HCEC 1CT (cell line): ENCODE measurements around the gene GPR160.
A peak's percentile ranks its signal among the peaks of the same experiment; 100 is the strongest.

Source experiments
- DNase-seq: peaks from one replicate; pipeline ENCODE4 v3.0.0-alpha.2; 2017

The GPR160 gene

DNA sequence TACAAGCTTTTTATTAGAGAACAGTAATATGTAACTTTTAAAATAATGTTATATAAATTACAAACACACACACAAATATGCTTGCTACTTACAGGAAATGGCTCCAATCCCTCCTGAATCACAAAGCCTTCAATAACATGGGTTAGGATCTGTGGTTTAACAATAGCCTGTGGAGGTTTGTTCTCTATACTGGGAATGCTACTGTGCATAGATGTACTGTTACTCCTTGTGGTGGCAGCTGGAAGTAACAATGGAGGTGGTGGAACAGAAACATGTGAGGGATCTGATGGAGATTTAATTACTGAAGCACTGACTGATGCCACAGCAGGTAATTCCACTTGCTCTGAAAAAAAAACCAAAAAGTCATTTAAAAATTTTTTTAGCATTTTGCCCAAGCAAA, 79.3 kb downstream of the GPR160 start:
- DNase-seq: peak; percentile 11

DNA sequence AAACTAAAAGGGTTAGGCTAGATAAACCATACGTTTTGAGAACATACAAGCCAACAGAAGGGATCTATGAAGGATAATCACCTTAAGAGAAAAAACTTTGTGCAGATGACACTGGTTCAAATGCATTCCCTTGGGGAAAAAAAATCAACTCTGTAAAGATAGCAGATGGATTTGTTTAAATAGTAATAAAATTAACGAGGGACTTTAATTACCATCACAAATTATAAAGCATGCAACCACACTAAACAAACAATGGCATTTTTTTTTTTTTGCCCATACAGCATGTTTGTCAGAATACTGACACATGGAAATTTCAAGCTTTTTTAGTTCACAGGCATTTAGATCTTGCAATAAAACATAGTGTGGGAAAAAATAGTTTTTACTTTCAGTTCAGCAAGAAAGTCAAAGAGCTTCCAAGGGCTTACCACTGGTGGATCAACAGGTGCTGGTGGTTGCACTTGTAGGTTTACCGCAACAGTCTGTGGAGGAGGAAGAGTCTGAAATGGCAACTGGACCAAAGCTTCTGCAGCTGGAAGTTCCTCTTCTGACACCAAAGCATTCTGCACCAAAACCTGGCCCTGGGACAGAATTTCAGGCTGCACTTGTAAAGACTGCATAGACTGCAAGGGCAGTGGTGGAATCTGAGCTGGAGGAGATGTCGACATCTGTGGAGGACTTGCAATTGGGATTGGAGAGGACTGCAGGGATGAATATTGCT, 90.6 kb downstream of the GPR160 start:
- no peak for DNase-seq

DNA sequence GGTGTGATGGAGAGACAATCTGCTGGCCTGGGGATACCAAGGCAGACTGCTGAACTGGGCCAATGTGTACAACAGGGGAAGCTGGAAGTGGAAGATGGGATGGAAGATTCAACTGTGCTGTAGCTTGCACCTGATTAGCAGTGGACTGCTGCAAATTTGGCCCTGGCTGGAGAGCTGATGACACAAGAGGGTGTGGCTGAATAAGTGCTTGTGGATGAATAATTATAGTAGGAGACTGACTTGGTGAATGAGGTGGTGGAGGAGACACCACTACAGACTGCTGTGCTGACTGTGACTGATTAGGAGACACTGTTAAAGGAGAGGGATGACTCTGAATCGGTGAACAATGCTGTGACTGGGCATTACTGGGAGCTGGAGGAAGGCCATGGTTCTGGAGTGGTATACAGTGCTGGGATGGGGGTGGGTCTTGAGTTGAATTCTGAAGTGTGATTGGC, 91.2 kb downstream of the GPR160 start:
- peak; percentile 31 for DNase-seq

DNA sequence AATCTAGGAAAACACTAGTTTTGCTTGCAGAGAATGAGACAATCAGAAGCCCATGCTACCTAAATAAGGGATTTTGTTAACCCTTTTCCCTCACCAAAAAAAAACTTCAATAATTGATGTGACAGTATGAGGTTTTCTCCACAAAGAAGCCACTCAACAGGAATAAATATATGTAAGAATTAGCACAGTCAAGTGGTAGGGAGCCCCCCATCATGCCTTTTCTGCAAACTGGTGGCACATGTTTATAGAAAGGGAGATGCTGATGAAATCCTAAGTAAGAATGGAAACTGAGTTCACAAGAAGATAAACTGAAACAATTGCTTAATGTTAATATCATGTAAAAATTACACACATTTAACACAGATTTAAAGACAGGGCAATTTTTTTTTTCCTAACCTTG, 92.7 kb downstream of the GPR160 start:
- no peak for DNase-seq

DNA sequence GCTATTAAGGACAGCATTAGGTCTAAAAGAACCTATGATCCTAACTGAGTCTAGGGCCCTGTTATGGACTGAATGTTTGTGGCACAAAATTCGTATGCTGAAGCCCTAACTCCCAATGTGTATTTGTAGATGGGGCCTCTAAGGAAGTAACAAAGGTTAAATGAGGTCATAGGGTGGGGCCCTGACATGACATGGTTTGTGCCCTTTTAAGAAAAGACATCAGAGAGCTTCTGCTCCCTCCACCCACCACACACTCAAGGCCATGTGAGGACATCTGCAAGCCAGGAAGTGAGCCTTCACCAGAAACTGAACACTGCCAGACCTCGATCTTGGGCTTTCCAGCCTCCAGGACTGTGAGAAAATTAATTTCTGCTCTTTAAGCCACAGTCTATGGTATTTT, 94.5 kb downstream of the GPR160 start:
- no peak for DNase-seq
